Measurements from ENCODE around the gene SOX18. TPM values are rescaled to one million over a fixed set of nuclear protein-coding genes. Genes with fewer than 3 reads are reported as not detected.

SOX18 gene
- total RNA-seq, result 10 to 100 TPM in 1 of 4 donors, 1 to 10 TPM in 3; 4.4 to 13.3 (median 7.1) TPM

GRCh38 chr20:64049060-64049877, at the start of gene SOX18:
TSS of gene SOX18 (minus strand) at chr20:64049639. CDS start at chr20:64049516, 123 bp downstream.
- no peaks in the 10 kb centered on the region for H3K36me3 ChIP-seq
- no peak for TF ChIP-seq POLR2AphosphoS5 (IDR thresholded peaks at IDR 0.05)
- TF ChIP-seq POLR2A (IDR thresholded peaks at IDR 0.05), result peak; percentile 17
- H3K9me3 ChIP-seq, result no peaks in the 10 kb centered on the region
- WGBS, 2 donors (ENCODE audit: low coverage in 1 of 2), result no CpG with 5 or more reads among the region's 111 CpGs
- H3K27me3 ChIP-seq, result peaks cover 100% of the 10 kb centered on the region
- ATAC-seq, result peak; percentile 27
- H3K4me3 ChIP-seq, result peak within 1 kb of the TSS in 1 of 2 donors; percentile 48
- H3K27ac ChIP-seq, result peak within 1 kb of the TSS in 3 of 4 donors; percentile 68 to 76 (median 75)
- H3K4me1 ChIP-seq, result peaks cover 0 to 25% (median 5%) of the 10 kb centered on the region in 3 donors

GRCh38 chr20:64098471-64099013, 49.1 kb upstream of the SOX18 start:
- Histone ChIP-seq H3K9me3 (no peaks in the 10 kb centered on the region), H3K36me3 (no peaks in the 10 kb centered on the region), H3K27me3 (peaks cover 81% of the 10 kb centered on the region), H3K27ac (no peak overlapping the region), H3K4me3 (no peak overlapping the region), H3K4me1 (peaks cover 0 to 13% (median 7%) of the 10 kb centered on the region in 3 donors)
- WGBS, 2 donors (ENCODE audit: low coverage in 1 of 2), result 100% methylated on average over 2 of the region's 28 CpGs; no CpG with 5 or more reads in 1 of the 2 donors
- TF ChIP-seq EP300 (IDR thresholded peaks at IDR 0.05) (no peak), CTCF (IDR thresholded peaks at IDR 0.05) (no peak), POLR2AphosphoS5 (IDR thresholded peaks at IDR 0.05) (no peak)
- no peak for ATAC-seq

- H3K27ac ChIP-seq, result no peak overlapping the region
- 57 to 83% methylated on average over 6 of the region's 6 CpGs for WGBS, 2 donors (ENCODE audit: low coverage in 1 of 2)
- no peak for TF ChIP-seq CTCF (IDR thresholded peaks at IDR 0.05)
- no peak for TF ChIP-seq POLR2A (IDR thresholded peaks at IDR 0.05)
- TF ChIP-seq POLR2AphosphoS5 (IDR thresholded peaks at IDR 0.05), result no peak
- no peak for ATAC-seq
- H3K36me3 ChIP-seq, result no peaks in the 10 kb centered on the region
- H3K27me3 ChIP-seq, result peaks cover 67% of the 10 kb centered on the region
- H3K4me3 ChIP-seq, result no peak overlapping the region
- no peaks in the 10 kb centered on the region for H3K9me3 ChIP-seq
- peaks cover 0 to under 1% (median 0%) of the 10 kb centered on the region in 3 donors for H3K4me1 ChIP-seq
Observed at GRCh38 chr20:64096535-64096934, 47.1 kb upstream of the SOX18 start.

- no peak for ATAC-seq
- Histone ChIP-seq H3K36me3 (no peaks in the 10 kb centered on the region), H3K27me3 (peaks cover 61% of the 10 kb centered on the region), H3K9me3 (no peaks in the 10 kb centered on the region), H3K27ac (no peak overlapping the region), H3K4me1 (no peaks in the 10 kb centered on the region), H3K4me3 (no peak overlapping the region)
- no peak for TF ChIP-seq POLR2AphosphoS5 (IDR thresholded peaks at IDR 0.05)
- no peak for TF ChIP-seq EP300 (IDR thresholded peaks at IDR 0.05)
- TF ChIP-seq CTCF (IDR thresholded peaks at IDR 0.05), result no peak
- TF ChIP-seq POLR2A (IDR thresholded peaks at IDR 0.05), result no peak
- 68 to 86% methylated on average over 2 to 4 of the region's 11 CpGs for WGBS, 2 donors (ENCODE audit: low coverage in 1 of 2)
Observed at GRCh38 chr20:64095927-64096326, 46.5 kb upstream of the SOX18 start.

GRCh38 chr20:64095455-64095854, 46.0 kb upstream of the SOX18 start:
- TF ChIP-seq POLR2AphosphoS5 (IDR thresholded peaks at IDR 0.05), result no peak
- TF ChIP-seq POLR2A (IDR thresholded peaks at IDR 0.05), result no peak
- TF ChIP-seq CTCF (IDR thresholded peaks at IDR 0.05), result no peak
- no peak for TF ChIP-seq EP300 (IDR thresholded peaks at IDR 0.05)
- H3K36me3 ChIP-seq, result no peaks in the 10 kb centered on the region
- H3K4me1 ChIP-seq, result no peaks in the 10 kb centered on the region
- WGBS, 2 donors (ENCODE audit: low coverage in 1 of 2), result 69% methylated on average over 2 of the region's 4 CpGs; no CpG with 5 or more reads in 1 of the 2 donors
- H3K27me3 ChIP-seq, result peaks cover 57% of the 10 kb centered on the region
- no peak overlapping the region for H3K27ac ChIP-seq
- no peak for ATAC-seq
- no peaks in the 10 kb centered on the region for H3K9me3 ChIP-seq
- no peak overlapping the region for H3K4me3 ChIP-seq

Data from gastroesophageal sphincter (tissue), 4 donors.